ENCODE results near the gene ZBTB8A. TPM values are rescaled to one million over a fixed set of nuclear protein-coding genes. Genes with fewer than 3 reads are reported as not detected.

Gene ZBTB8A
- total and polyA plus RNA-seq, 12 donors, result 1.7 to 3.8 (median 3.0) TPM

GRCh38 chr1:32600034-32600433, 60.8 kb downstream of the ZBTB8A start:
- ATAC-seq (no peak), DNase-seq (no peak)
- WGBS, 2 donors, result 90 to 92% methylated on average over 2 of the region's 2 CpGs
- Histone ChIP-seq H3K36me3 (peaks cover 0 to 79% (median 4%) of the 10 kb centered on the region in 9 donors), H3K27ac (no peak overlapping the region), H3K4me3 (no peak overlapping the region), H3K9me3 (no peaks in the 10 kb centered on the region), H3K4me1 (no peaks in the 10 kb centered on the region), H3K27me3 (no peaks in the 10 kb centered on the region)
- intact Hi-C loops (cut with DNase I), result loop anchor here in 1 of 10 donors (10.0 kb wide), 1 partner anchor 75 kb away; no protein-coding TSS in a partner anchor
- TF ChIP-seq, protein P1, sequence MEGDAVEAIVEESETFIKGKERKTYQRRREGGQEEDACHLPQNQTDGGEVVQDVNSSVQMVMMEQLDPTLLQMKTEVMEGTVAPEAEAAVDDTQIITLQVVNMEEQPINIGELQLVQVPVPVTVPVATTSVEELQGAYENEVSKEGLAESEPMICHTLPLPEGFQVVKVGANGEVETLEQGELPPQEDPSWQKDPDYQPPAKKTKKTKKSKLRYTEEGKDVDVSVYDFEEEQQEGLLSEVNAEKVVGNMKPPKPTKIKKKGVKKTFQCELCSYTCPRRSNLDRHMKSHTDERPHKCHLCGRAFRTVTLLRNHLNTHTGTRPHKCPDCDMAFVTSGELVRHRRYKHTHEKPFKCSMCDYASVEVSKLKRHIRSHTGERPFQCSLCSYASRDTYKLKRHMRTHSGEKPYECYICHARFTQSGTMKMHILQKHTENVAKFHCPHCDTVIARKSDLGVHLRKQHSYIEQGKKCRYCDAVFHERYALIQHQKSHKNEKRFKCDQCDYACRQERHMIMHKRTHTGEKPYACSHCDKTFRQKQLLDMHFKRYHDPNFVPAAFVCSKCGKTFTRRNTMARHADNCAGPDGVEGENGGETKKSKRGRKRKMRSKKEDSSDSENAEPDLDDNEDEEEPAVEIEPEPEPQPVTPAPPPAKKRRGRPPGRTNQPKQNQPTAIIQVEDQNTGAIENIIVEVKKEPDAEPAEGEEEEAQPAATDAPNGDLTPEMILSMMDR (IDR thresholded peaks at IDR 0.05), result no peak

GRCh38 chr1:32605711-32606424, 66.6 kb downstream of the ZBTB8A start:
- Histone ChIP-seq H3K36me3 (peaks cover 0 to 42% (median 0%) of the 10 kb centered on the region in 9 donors), H3K9me3 (no peaks in the 10 kb centered on the region), H3K4me3 (no peak overlapping the region), H3K4me1 (no peaks in the 10 kb centered on the region), H3K27me3 (no peaks in the 10 kb centered on the region), H3K27ac (no peak overlapping the region)
- intact Hi-C loops (cut with DNase I), result loop anchor here in 1 of 10 donors (10.0 kb wide), 1 partner anchor 81 kb away; no protein-coding TSS in a partner anchor
- ATAC-seq (peak in 2 of 8 donors; percentile 15 to 30), DNase-seq (no peak)
- TF ChIP-seq, protein P1 (IDR thresholded peaks at IDR 0.05), result no peak
- 93 to 96% methylated on average over 17 of the region's 17 CpGs for WGBS, 2 donors

DNA sequence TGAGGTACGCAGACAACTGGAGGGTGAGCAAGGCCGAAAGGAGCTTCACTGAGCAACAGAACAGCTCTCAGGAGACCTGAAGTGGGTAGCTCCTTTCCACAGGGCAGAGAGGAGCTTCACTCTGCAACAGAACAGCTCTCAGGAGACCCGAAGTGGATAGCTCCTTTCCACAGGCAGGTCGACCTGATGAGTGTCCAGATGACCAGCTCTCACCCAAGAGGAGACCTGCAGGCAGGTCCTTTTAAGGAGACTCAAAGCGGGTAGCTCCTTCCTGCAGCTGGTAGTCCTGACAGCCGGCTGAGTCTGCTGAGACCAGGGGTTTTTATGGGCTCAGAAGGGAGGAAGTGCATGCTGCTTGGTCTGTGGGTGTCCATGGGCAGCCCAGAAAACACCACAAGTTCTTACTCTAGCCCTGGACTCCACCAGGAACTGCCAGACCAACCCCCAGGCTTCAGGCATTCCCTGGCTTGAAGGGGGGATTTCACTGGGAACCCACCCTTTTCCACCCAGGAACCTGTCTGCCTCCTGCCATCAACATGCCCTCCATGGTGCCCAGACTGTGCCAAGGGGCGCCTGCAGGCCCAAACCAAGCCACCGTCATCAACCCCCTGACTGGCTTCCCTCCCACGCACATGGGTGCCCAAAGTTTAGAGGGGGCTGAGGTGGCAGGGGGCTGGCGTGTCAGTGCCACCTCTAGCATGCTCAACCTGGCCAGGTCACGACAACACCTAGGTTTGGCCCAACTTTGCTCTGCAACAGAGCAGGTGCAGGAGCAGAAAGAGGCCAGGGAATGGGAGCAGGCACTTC, 67.5 kb downstream of the ZBTB8A start:
- ATAC-seq (no peak), DNase-seq (no peak)
- intact Hi-C loops (cut with DNase I), result loop anchor here in 1 of 10 donors (10.0 kb wide), 1 partner anchor 82 kb away; no protein-coding TSS in a partner anchor
- H3K27me3 ChIP-seq, result no peaks in the 10 kb centered on the region
- TF ChIP-seq, protein P1 (IDR thresholded peaks at IDR 0.05), result no peak
- 93% methylated on average over 11 of the region's 11 CpGs for WGBS, 2 donors
- H3K4me1 ChIP-seq, result peaks cover 0 to 6% (median 0%) of the 10 kb centered on the region in 9 donors
- H3K9me3 ChIP-seq, result no peaks in the 10 kb centered on the region
- no peak overlapping the region for H3K4me3 ChIP-seq
- H3K36me3 ChIP-seq, result peaks cover 0 to 34% (median 0%) of the 10 kb centered on the region in 9 donors
- no peak overlapping the region for H3K27ac ChIP-seq

GRCh38 chr1:32609180-32609579, 70.0 kb downstream of the ZBTB8A start:
- Histone ChIP-seq H3K9me3 (no peaks in the 10 kb centered on the region), H3K36me3 (peaks cover 0 to 27% (median 0%) of the 10 kb centered on the region in 9 donors), H3K27ac (no peak overlapping the region), H3K4me1 (peaks cover 0 to 16% (median 5%) of the 10 kb centered on the region in 9 donors), H3K27me3 (no peaks in the 10 kb centered on the region), H3K4me3 (no peak overlapping the region)
- TF ChIP-seq, protein P1 (IDR thresholded peaks at IDR 0.05), result no peak
- DNase-seq (no peak), ATAC-seq (no peak)
- intact Hi-C loops (cut with DNase I), result loop anchor here in 1 of 10 donors (10.0 kb wide), 1 partner anchor 84 kb away; no protein-coding TSS in a partner anchor
- 81 to 86% methylated on average over 4 of the region's 4 CpGs for WGBS, 2 donors
